HepG2 (cell line): ENCODE data around the gene PRSS16. TPM values are rescaled to one million over a fixed set of nuclear protein-coding genes. Genes with fewer than 3 reads are reported as not detected.
A peak's percentile ranks its signal among the peaks of the same experiment; 100 is the strongest.

ENCODE experiments used
- AKNA ChIP-seq: sonication (generic); formaldehyde crosslinking; IDR thresholded peaks from 2 replicates; pipeline ENCODE4 v1.4.0; 2020; ENCODE audit warnings: missing genetic modification reagents, borderline replicate concordance
- BRD4 ChIP-seq: sonication (generic); formaldehyde crosslinking; IDR thresholded peaks from 2 replicates; pipeline ENCODE4 v1.4.0; 2020; ENCODE audit warnings: missing genetic modification reagents
- DDIT3 ChIP-seq: sonication (generic); formaldehyde crosslinking; IDR thresholded peaks from 2 replicates; pipeline ENCODE4 v1.4.0; 2020; ENCODE audit warnings: mild to moderate bottlenecking, missing genetic modification reagents
- GMEB1 ChIP-seq: sonication (generic); formaldehyde crosslinking; IDR thresholded peaks from 2 replicates; pipeline ENCODE4 v1.5.1; 2020; ENCODE audit warnings: missing genetic modification reagents, mild to moderate bottlenecking, borderline replicate concordance
- HCFC1 ChIP-seq: fragments of 150-350 bp; IDR thresholded peaks from 2 replicates; pipeline ENCODE4 v1.6.1; 2014; ENCODE audit warnings: low read depth, low read length
- HNF4G ChIP-seq, 2 experiments: sonication (generic) in 1 of 2; formaldehyde crosslinking in 1 of 2; IDR thresholded peaks; 2 replicates each; pipeline versions ENCODE4 v1.4.0 to v1.6.1; 2011 to 2020; ENCODE audit warnings: borderline replicate concordance in 2 of 2, low read depth in 2 of 2, mild to moderate bottlenecking in 2 of 2, low read length in 1 of 2, missing genetic modification reagents in 1 of 2, moderate library complexity in 1 of 2
- HNRNPL ChIP-seq: fragments of 200-400 bp; formaldehyde crosslinking; IDR thresholded peaks from 2 replicates; pipeline ENCODE4 v1.6.1; 2017; ENCODE audit warnings: mild to moderate bottlenecking, low read depth, low read length
- HOXD1 ChIP-seq: sonication (generic); formaldehyde crosslinking; IDR thresholded peaks from 2 replicates; pipeline ENCODE4 v1.5.0; 2020; ENCODE audit warnings: missing genetic modification reagents
- KLF11 ChIP-seq: IDR thresholded peaks from 2 replicates; pipeline ENCODE4 v1.6.1; 2016; ENCODE audit warnings: missing compliant biosample characterization
- MAF1 ChIP-seq: sonication (generic); formaldehyde crosslinking; IDR thresholded peaks from 2 replicates; pipeline ENCODE4 v1.5.0; 2020; ENCODE audit warnings: missing genetic modification reagents, borderline replicate concordance
- MED1 ChIP-seq: sonication (generic); formaldehyde crosslinking; IDR thresholded peaks from 2 replicates; pipeline ENCODE4 v1.4.0; 2020; ENCODE audit warnings: missing genetic modification reagents
- NFIC ChIP-seq: IDR thresholded peaks from 2 replicates; pipeline ENCODE4 v1.6.1; 2012; ENCODE audit warnings: mild to moderate bottlenecking, low read length, inconsistent platforms
- PREB ChIP-seq: sonication (generic); formaldehyde crosslinking; IDR thresholded peaks from 2 replicates; pipeline ENCODE4 v1.4.0; 2020; ENCODE audit warnings: missing genetic modification reagents
- RFX5 ChIP-seq: IDR thresholded peaks from 2 replicates; pipeline ENCODE4 v1.6.1; 2011; ENCODE audit warnings: low read depth, low read length, improper control_type of control experiment
- SMARCE1 ChIP-seq: fragments of 450-650 bp; IDR thresholded peaks from 2 replicates; pipeline ENCODE4 v1.6.1; 2017; ENCODE audit warnings: borderline replicate concordance
- YY1 ChIP-seq: IDR thresholded peaks from 2 replicates; pipeline ENCODE4 v1.6.1; 2011; ENCODE audit warnings: low read length, low read depth, moderate library complexity, mild to moderate bottlenecking; ENCODE audit not compliant: insufficient read depth, insufficient replicate concordance
- ZFP41 ChIP-seq: sonication (generic); formaldehyde crosslinking; IDR thresholded peaks from 2 replicates; pipeline ENCODE4 v1.4.0; 2020; ENCODE audit warnings: mild to moderate bottlenecking, missing genetic modification reagents, borderline replicate concordance
- ZNF614 ChIP-seq: IDR thresholded peaks from 2 replicates; pipeline ENCODE4 v1.6.1; 2018; ENCODE audit warnings: missing biosample characterization, missing genetic modification reagents, inconsistent platforms, borderline replicate concordance
- ZNF615 ChIP-seq: sonication (generic); formaldehyde crosslinking; IDR thresholded peaks from 2 replicates; pipeline ENCODE4 v1.5.0; 2020; ENCODE audit warnings: mild to moderate bottlenecking, missing genetic modification reagents, borderline replicate concordance
- ZNF839 ChIP-seq: sonication (generic); formaldehyde crosslinking; IDR thresholded peaks from 2 replicates; pipeline ENCODE4 v1.4.0; 2020; ENCODE audit warnings: missing genetic modification reagents, mild to moderate bottlenecking, borderline replicate concordance
- ZNF891 ChIP-seq: sonication (generic); formaldehyde crosslinking; IDR thresholded peaks from 2 replicates; pipeline ENCODE4 v1.5.0; 2020; ENCODE audit warnings: mild to moderate bottlenecking, missing genetic modification reagents
- ZSCAN31 ChIP-seq: sonication (generic); formaldehyde crosslinking; IDR thresholded peaks from 2 replicates; pipeline ENCODE4 v1.5.0; 2020; ENCODE audit warnings: low read depth, mild to moderate bottlenecking, missing genetic modification reagents
- polyA plus RNA-seq, 8 experiments: library from polyadenylated mRNA; depleted of rRNA in 3 of 8; stranded (reverse) in 7 of 8; unstranded in 1 of 8; fragments of >200 nt; fragmentation: Illumina TruSeq in 4 of 8; extraction: Trizol in 4 of 8; gene quantifications; 2 replicates each; pipeline versions ENCODE4 v1.2.1 to v1.2.3, GENCODE V29; 2011 to 2016; ENCODE audit warnings: low read depth in 4 of 8, missing spikeins in 1 of 8, mixed read lengths in 1 of 8; ENCODE audit not compliant: insufficient read depth in 1 of 8
- total RNA-seq, 5 experiments: library from RNA; depleted of rRNA; stranded (reverse); fragments of >200 nt; fragmentation: Illumina TruSeq; extraction: Trizol; gene quantifications; 2 replicates each; pipeline ENCODE4 v1.2.3, GENCODE V29; 2016; ENCODE audit warnings: low read depth in 1 of 5

Gene PRSS16
- total and polyA plus RNA-seq, 2 of the 13 experiments (the other 11 are each of a cell fraction or from before 2014, with no cell fraction given): not detected

- peak; percentile 67; the same call in 1 of the 2 replicates for TF ChIP-seq HNF4G (IDR thresholded peaks at IDR 0.05; ENCODE audit: borderline replicate concordance, low read depth, low read length)
- TF ChIP-seq HNF4G (CRISPR knock-in tag; IDR thresholded peaks at IDR 0.05; ENCODE audit: borderline replicate concordance, low read depth): no peak
- TF ChIP-seq GMEB1: no peak
- TF ChIP-seq HNRNPL: no peak
- no peak for TF ChIP-seq HOXD1 (CRISPR knock-in tag)
- TF ChIP-seq KLF11 (CRISPR knock-in tag): no peak
- no peak for TF ChIP-seq SMARCE1
- no peak for TF ChIP-seq PREB (CRISPR knock-in tag)
- no peak for TF ChIP-seq YY1
- no peak for TF ChIP-seq RFX5
- 0 out of 2 replicates have a peak, but pooled peaks have one; percentile 36 for TF ChIP-seq ZNF614 (CRISPR knock-in tag)
- TF ChIP-seq HCFC1: no peak
- TF ChIP-seq BRD4 (CRISPR knock-in tag): no peak
- TF ChIP-seq ZNF839 (CRISPR knock-in tag): no peak
- TF ChIP-seq ZFP41 (CRISPR knock-in tag): no peak
- no peak for TF ChIP-seq ZNF891 (CRISPR knock-in tag)
- no peak for TF ChIP-seq AKNA (CRISPR knock-in tag)
- TF ChIP-seq MED1 (CRISPR knock-in tag): peak; percentile 35; the same call in 1 of the 2 replicates
- TF ChIP-seq DDIT3 (CRISPR knock-in tag): no peak
- TF ChIP-seq NFIC: 0 out of 2 replicates have a peak, but pooled peaks have one; percentile 46
- TF ChIP-seq ZNF615 (CRISPR knock-in tag): 0 out of 2 replicates have a peak, but pooled peaks have one; percentile 15
- peak; percentile 92; the same call in 1 of the 2 replicates for TF ChIP-seq MAF1 (CRISPR knock-in tag)
- no peak for TF ChIP-seq ZSCAN31 (CRISPR knock-in tag)
These were observed 48.0 kb downstream of the PRSS16 start (continued) for GRCh38 chr6:27295301-27296079.
